ENCODE results near the gene MLANA. TPM values are rescaled to one million over a fixed set of nuclear protein-coding genes. Genes with fewer than 3 reads are reported as not detected.

The MLANA gene
- total RNA-seq, 4 donors from 2014 or later, result not detected

GRCh38 chr9:5886114-5886939, 4.4 kb upstream of the MLANA start:
- TF ChIP-seq CTCF (IDR thresholded peaks at IDR 0.05) (peak; percentile 57 to 92 (median 80)), POLR2A (IDR thresholded peaks at IDR 0.05) (no peak)
- H3K36me3 ChIP-seq, result no peaks in the 10 kb centered on the region
- no peak overlapping the region for H3K27ac ChIP-seq
- no peaks in the 10 kb centered on the region for H3K27me3 ChIP-seq
- no peaks in the 10 kb centered on the region for H3K9me3 ChIP-seq
- H3K4me3 ChIP-seq, result no peak overlapping the region
- peak; percentile 71 to 88 (median 78) for DNase-seq
- no peaks in the 10 kb centered on the region for H3K4me1 ChIP-seq

- no peak for TF ChIP-seq CTCF (IDR thresholded peaks at IDR 0.05)
- TF ChIP-seq POLR2A (IDR thresholded peaks at IDR 0.05), result no peak
- no peaks in the 10 kb centered on the region for H3K4me1 ChIP-seq
- peaks cover 0 to 10% (median 0%) of the 10 kb centered on the region in 3 donors for H3K36me3 ChIP-seq
- no peak overlapping the region for H3K27ac ChIP-seq
- H3K9me3 ChIP-seq, result no peaks in the 10 kb centered on the region
- no peak overlapping the region for H3K4me3 ChIP-seq
- no peaks in the 10 kb centered on the region for H3K27me3 ChIP-seq
- no peak for DNase-seq
These were observed 1.9 kb downstream of the MLANA start for GRCh38 chr9:5892456-5893133.

DNA sequence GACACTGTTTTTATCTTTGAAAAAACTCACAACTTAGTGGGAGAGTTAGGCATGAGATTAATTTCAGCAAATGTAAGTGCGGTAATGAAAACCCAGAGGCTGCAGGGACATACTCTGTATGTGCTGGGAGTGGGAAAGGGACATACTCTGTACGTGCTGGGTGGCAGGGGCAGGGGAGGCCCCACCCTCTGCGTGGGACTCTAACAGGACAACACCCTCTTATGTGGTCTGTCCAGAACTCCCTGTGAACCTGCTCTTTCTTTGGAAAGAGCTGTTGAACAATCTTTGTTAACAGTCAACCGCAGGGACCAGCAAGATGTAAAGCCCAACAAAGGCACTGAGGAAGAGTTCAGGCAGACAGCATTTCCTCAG, 2.4 kb downstream of the MLANA start:
- no peak overlapping the region for H3K4me3 ChIP-seq
- no peaks in the 10 kb centered on the region for H3K9me3 ChIP-seq
- no peak for DNase-seq
- no peak overlapping the region for H3K27ac ChIP-seq
- TF ChIP-seq POLR2A (IDR thresholded peaks at IDR 0.05) (no peak), CTCF (IDR thresholded peaks at IDR 0.05) (no peak)
- peaks cover 0 to 10% (median 0%) of the 10 kb centered on the region in 3 donors for H3K36me3 ChIP-seq
- H3K27me3 ChIP-seq, result no peaks in the 10 kb centered on the region
- no peaks in the 10 kb centered on the region for H3K4me1 ChIP-seq

- Histone ChIP-seq H3K9me3 (no peaks in the 10 kb centered on the region), H3K4me1 (no peaks in the 10 kb centered on the region), H3K27me3 (no peaks in the 10 kb centered on the region), H3K27ac (no peak overlapping the region), H3K4me3 (no peak overlapping the region), H3K36me3 (peaks cover 0 to 10% (median 0%) of the 10 kb centered on the region in 3 donors)
- TF ChIP-seq CTCF (IDR thresholded peaks at IDR 0.05) (no peak), POLR2A (IDR thresholded peaks at IDR 0.05) (no peak)
- no peak for DNase-seq
These were observed 3.0 kb downstream of the MLANA start for GRCh38 chr9:5893591-5894236.

DNA sequence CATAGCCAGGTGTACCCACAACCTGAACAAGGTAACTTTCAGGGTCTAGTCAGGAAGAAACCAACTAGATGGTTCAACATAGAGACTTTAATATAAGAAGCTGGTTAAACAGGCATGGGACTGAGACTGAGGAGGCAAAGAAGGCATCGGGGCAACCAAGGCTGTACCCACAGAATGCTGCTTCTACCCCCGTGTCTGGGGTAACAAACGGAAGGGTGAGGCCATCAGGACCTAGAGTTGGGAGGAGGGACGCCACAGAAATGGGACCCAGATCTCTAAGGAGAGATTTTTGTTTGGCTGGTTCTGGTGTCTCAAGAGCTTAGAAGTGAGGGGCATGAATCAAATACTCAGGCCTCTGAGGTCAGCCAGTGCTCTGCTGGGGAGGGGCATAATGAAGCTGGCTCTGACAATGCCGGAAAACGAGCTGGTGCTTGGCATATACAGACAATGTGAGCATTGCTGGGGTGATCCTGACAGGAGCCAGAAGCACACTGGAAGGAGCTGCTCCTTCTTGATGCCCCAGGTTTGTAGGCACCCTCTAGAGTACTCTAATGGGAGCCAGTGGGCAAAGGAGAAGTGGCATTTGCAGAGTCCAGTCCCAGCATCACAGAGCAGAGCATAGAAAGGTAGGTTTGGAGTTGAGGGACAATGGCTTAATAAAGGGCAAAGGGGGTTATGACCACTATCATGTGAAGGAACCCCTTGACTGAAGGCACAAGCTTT, 3.7 kb downstream of the MLANA start:
- Histone ChIP-seq H3K9me3 (no peaks in the 10 kb centered on the region), H3K4me3 (no peak overlapping the region), H3K36me3 (peaks cover 0 to 10% (median 0%) of the 10 kb centered on the region in 3 donors), H3K4me1 (no peaks in the 10 kb centered on the region), H3K27ac (no peak overlapping the region), H3K27me3 (no peaks in the 10 kb centered on the region)
- DNase-seq, result no peak
- TF ChIP-seq POLR2A (IDR thresholded peaks at IDR 0.05), result no peak
- no peak for TF ChIP-seq CTCF (IDR thresholded peaks at IDR 0.05)
